HG02973 (cell line): ENCODE results near the gene PRKCZ.

Experiments used
- ATAC-seq: cut with Tn5 transposase; IDR thresholded peaks from one replicate; pipeline ENCODE4 v1.9.1; 2021; ENCODE audit warnings: moderate library complexity; ENCODE audit not compliant: unreplicated experiment

Gene PRKCZ

GRCh38 chr1:2049718-2050431 is at the start of gene PRKCZ:
Gene PRKCZ (plus strand): TSS chr1:2050411. CDS start chr1:2050631, 220 bp downstream.
- ATAC-seq, result peak; percentile 68

- ATAC-seq, result no peak
These were observed 49.8 kb upstream of the PRKCZ start for GRCh38 chr1:2000432-2000831.

- no peak for ATAC-seq
These were observed 49.4 kb upstream of the PRKCZ start for GRCh38 chr1:2000850-2001249.

GRCh38 chr1:2001773-2002411 is 48.3 kb upstream of the PRKCZ start:
- no peak for ATAC-seq

- ATAC-seq, result no peak
These were observed 46.6 kb upstream of the PRKCZ start, which contains the start of gene CFAP74 for GRCh38 chr1:2003541-2004131. Gene CFAP74 (minus strand): TSS chr1:2003786. CDS start chr1:1990956, 12,830 bp downstream.

DNA sequence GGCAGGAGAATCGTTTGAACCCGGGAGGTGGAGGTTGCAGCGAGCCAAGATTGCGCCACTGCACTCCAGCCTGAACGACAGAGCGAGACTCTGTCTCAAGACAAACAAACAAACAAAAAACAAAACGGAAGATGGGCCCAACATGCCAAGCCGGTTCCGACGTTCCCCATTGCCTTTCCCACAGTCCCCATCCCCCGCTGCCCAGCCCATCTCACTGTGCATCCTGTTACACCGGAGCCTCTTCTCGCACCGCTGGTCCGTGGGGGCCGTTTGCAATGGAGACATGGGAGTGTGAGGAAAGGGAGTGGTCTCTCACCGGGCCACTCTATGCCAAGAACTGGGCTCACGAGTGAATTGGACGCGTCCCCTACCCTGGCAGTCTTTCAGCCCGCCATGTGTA is 45.4 kb upstream of the PRKCZ start:
- ATAC-seq, result no peak

DNA sequence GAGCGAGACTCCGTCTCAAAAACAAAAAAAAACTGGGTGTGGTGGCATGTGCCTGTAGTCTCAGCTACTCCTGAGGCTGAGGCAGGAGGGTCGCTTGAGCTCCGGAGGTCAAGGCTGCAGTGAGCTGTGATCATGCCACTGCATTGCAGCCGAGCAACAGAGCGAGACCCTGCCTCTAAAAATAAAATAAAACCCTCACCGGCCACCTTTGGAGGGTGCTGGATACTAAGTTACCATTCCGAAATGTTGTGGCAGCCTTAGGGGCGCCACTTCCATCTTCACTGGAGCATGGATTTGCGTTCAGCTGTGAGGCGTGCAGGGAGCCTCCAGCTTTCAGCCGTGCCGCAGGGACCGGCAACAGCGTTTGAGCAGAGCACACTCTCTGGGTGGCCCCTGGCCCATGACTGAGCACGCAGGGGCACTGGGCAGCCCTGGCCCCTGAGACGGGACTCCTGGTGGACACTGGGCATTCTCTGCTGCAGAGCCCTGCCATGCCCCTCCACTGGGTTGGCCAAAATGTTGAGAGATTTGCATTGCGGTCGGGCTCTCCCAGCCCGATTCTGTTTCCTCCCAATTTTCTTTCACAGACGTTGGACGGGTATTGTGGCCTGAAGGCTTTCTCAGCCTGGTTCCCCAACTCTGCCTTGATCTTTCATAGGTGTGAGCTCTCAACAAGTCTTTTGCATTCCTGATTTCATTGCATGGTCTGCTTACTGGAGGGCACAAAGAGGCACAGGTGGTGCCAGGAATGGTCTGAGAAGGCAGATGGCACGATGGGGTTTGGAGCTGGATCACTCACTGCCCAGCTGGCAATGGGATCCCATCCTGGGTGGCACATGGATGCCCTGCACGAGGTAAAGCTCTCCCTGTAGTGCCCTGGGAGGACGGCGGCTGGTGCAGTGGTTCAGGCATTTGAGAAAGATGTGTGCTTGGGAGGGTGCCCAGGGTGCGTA is 40.8 kb upstream of the PRKCZ start:
- no peak for ATAC-seq

GRCh38 chr1:2014181-2014580 is 36.0 kb upstream of the PRKCZ start:
- ATAC-seq, result no peak

- ATAC-seq, result no peak
These were observed 35.2 kb upstream of the PRKCZ start for GRCh38 chr1:2014741-2015735.

DNA sequence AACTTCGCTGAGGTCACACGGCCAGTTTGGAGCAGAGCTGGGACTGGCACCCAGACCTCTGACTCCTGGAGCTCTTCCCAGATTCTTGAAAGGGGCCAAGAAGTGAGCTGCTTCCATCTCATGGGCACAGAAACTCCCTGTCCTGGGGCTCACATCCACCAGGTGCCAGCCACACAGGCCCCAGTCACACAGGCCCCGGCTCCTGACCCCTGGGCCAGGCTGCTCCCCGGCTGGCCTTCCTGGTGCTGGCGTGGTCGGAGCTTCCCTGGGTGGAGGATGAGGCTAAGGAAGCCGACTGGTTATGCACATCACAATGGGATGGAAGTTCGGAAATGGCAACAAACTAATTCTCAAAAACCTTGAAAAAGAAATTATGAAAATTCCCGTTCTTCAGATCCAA is 34.1 kb upstream of the PRKCZ start:
- no peak for ATAC-seq

DNA sequence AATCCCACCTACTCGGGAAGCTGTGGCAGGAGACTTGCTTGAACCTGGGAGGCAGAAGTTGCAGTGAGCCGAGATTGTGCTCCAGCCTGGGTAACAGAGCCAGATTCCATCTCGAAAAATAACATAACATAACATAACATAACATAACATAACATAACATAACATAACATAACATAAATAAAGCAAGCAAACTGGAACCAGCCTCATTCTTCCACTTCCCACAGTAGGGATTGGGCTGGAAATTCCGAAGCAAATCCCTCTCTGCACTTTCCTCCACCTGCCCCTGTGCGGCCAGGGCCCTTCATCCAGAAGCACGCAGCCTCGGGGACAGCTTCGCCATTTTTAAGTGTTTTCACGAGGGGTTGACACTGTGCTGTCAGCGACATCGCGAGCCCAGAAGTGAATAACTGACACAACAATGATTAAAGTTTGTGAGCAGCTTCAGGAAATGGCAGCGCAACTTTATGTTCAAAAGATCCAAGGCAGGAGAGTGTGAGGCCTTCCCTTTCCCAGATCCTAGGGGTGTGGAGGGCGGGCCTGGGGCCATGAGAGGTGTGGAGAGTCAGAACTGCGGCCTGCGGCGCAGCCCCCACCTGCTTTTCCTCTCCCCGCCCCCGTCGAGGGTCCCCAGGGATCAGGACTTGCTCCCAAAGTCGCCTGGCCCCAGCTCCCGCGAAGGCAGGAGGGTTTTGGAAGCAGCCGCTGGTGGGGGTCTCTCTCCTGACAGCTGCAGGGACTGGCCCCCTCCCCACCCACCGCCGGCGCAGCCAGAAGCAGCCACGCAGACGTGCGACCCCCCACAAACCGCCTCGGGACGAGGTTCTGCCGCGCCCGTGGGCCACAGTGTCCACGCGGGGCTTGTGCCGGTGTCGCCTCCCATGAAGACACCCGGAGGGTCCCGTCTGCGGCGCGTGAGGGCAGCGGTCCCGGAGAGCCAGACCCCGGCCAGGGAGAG is 31.7 kb upstream of the PRKCZ start:
- no peak for ATAC-seq

DNA sequence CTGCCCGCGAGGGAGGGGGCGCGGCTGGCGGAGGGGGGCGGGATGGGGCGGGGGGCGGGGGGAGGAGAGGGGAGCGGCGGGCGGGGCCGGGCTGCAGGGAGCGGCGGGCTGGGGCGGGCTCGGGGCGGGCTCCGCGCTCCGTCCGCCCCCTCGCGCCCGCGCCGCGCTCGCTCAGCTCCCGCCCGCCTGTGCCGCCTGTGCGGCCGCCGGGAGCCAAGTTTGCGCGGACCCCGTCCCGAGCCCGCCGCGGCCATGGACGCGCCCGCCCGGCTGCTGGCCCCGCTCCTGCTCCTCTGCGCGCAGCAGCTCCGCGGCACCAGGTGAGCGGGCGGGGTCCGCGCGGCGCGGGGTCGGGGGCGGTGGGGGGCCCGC is 31.1 kb upstream of the PRKCZ start, which contains the start of gene GABRD:
Gene GABRD (plus strand): TSS at position 174 of the 372 bp plus-strand sequence. CDS start 79 bp downstream, at position 253.
- no peak for ATAC-seq

DNA sequence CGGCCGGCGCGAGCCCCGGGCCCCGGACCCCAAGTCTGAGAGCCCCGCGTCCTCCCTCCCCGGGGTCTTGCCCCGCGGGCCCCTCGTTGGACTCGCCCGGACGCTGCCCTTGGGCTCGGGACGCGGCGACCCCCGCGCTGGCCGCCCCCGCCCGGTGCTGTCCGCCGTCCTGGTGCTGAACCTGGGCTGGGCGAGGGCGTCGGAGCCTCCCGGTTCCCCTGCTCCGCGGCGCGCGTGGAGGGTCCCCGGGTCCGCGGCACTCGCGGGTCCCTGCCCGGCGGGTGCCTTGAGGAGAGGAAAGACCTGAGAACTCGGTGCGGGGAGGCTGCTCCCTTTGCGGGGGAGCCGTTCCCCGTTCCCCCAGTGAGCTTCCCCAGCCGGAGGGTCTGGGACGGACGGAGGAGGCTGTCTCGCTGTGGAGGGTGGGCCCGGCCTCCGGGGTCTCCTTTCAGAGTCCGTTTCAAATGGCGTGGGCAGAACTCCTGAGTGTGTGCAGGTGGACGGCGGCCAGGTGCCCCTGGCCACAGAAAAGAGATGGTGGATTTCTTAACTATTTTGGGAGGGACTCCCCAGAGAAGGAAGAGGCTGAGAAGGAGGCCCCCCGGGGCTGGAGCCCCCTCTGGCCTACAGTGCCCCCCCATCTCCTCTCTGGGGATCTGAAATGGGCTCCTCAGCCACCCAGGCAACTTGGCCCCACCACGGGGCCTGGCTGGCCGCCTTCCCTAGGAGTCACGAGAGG is 30.5 kb upstream of the PRKCZ start:
- ATAC-seq, result no peak

DNA sequence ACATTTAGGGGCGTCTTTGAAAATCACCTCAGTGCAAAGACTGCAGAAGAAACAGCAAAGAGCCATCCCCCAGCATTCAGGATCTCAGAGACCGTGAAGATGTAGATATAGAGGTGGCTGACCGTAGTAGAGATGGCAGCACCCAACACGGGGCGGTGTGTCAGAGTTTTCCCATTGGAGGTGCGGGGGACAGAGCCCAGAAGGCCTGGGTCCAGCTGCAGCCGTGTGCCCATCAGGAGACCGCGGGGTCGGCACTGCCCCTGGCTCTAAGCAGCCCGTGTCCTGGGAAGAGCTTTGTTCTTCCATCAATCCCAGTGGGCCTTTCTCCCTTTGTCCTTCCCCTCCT is 29.9 kb upstream of the PRKCZ start:
- no peak for ATAC-seq

- ATAC-seq, result no peak
These were observed 28.7 kb upstream of the PRKCZ start for GRCh38 chr1:2021550-2021949.

- ATAC-seq, result no peak
These were observed 28.0 kb upstream of the PRKCZ start for GRCh38 chr1:2022063-2022770.

DNA sequence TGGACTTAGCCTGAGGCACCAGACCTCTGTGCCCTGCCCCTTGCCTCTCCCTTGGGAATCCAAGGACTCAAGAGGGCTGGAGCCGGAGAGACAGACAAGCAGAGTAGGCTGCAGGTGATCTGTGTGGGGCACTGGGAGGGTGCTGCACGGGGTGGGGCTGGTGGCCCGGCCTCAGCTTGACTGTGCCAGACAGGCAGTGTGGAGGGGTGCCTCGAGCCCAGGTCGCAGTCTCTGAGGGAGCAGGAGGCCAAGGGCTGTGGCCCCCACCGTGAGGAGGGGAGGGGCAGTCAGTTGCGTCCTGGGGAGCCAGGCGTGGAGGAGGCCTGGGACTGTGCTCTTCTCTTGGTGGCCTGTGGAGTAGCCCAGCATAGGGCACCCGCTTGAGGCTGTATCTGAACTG is 27.0 kb upstream of the PRKCZ start:
- ATAC-seq, result no peak
